K562 (cell line): ENCODE results near the gene DBI.

Experiments used
- HDAC2 ChIP-seq: fragments of 450-650 bp; IDR thresholded peaks from 2 replicates; pipeline ENCODE4 v1.6.1; 2016; ENCODE audit warnings: mild to moderate bottlenecking
- LARP7 ChIP-seq: fragments of 450-650 bp; IDR thresholded peaks from 2 replicates; pipeline ENCODE4 v1.6.1; 2016
- SRSF9 ChIP-seq: fragments of 200-400 bp; formaldehyde crosslinking; IDR thresholded peaks from 2 replicates; pipeline ENCODE4 v1.6.1; 2017; ENCODE audit warnings: low read depth, low read length, borderline replicate concordance
- TF ChIP-seq, protein P1 (sequence below), 2 experiments: fragments of 450-650 bp in 1 of 2; sonication (generic) in 1 of 2; formaldehyde crosslinking; conservative IDR thresholded peaks; 2 replicates each; pipeline versions ENCODE4 v1.4.0 to v1.8.1; 2020 to 2022; ENCODE audit warnings: mild to moderate bottlenecking in 1 of 2, missing genetic modification reagents in 1 of 2
- TF ChIP-seq, protein P2 (sequence below), 3 experiments: IDR thresholded peaks in 2 of 3; conservative IDR thresholded peaks in 1 of 3; 2 replicates each; pipeline ENCODE4 v1.5.1; 2011 to 2012; ENCODE audit warnings: low read length in 3 of 3, mild to moderate bottlenecking in 3 of 3, control low read depth in 2 of 3, improper control_type of control experiment in 1 of 3, inconsistent platforms in 1 of 3, low read depth in 1 of 3, mixed read lengths in 1 of 3, moderate library complexity in 1 of 3; ENCODE audit not compliant: insufficient read depth in 2 of 3
- TF ChIP-seq, protein P3 (sequence below): fragments of 450-650 bp; IDR thresholded peaks from 2 replicates; pipeline ENCODE4 v1.6.1; 2016
- TF ChIP-seq, protein P4 (sequence below), 2 experiments: fragments of 450-650 bp; formaldehyde crosslinking in 1 of 2; IDR thresholded peaks; 2 replicates each; pipeline versions ENCODE4 v1.4.0 to v1.6.1; 2014 to 2020; ENCODE audit warnings: mild to moderate bottlenecking in 2 of 2, borderline replicate concordance in 1 of 2, low read depth in 1 of 2

DNA sequence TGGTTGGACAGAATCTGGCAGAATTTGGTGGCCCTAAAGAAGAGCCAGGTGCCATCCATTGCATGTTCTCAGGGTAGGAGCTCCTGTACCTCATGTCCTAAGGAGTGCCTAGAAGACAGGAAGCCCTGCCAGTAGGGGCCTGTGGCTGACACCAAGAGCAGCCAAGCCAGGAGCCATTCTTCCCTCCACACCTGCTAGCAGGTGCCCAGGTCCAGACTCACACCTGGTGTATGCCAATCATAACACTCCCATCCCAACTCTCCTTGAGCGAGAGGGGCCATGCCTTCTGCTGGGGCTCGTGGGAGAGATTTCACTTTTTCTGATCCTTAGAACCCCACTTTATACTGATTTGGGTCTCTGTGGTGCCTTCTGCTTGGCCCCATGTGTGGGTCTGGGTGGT is 38.4 kb downstream of the DBI start:
- TF ChIP-seq, protein P1, sequence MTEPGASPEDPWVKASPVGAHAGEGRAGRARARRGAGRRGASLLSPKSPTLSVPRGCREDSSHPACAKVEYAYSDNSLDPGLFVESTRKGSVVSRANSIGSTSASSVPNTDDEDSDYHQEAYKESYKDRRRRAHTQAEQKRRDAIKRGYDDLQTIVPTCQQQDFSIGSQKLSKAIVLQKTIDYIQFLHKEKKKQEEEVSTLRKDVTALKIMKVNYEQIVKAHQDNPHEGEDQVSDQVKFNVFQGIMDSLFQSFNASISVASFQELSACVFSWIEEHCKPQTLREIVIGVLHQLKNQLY (CRISPR knock-in tag; conservative IDR thresholded peaks at IDR 0.05): no peak
- TF ChIP-seq, protein P2, sequence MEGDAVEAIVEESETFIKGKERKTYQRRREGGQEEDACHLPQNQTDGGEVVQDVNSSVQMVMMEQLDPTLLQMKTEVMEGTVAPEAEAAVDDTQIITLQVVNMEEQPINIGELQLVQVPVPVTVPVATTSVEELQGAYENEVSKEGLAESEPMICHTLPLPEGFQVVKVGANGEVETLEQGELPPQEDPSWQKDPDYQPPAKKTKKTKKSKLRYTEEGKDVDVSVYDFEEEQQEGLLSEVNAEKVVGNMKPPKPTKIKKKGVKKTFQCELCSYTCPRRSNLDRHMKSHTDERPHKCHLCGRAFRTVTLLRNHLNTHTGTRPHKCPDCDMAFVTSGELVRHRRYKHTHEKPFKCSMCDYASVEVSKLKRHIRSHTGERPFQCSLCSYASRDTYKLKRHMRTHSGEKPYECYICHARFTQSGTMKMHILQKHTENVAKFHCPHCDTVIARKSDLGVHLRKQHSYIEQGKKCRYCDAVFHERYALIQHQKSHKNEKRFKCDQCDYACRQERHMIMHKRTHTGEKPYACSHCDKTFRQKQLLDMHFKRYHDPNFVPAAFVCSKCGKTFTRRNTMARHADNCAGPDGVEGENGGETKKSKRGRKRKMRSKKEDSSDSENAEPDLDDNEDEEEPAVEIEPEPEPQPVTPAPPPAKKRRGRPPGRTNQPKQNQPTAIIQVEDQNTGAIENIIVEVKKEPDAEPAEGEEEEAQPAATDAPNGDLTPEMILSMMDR (IDR thresholded peaks at IDR 0.05 in 2 of 3, conservative IDR thresholded peaks at IDR 0.05 in 1 of 3; ENCODE audit: insufficient read depth in 2 of 3, low read depth in 1 of 3, low read length in 3 of 3): no peak
- TF ChIP-seq, protein P3, sequence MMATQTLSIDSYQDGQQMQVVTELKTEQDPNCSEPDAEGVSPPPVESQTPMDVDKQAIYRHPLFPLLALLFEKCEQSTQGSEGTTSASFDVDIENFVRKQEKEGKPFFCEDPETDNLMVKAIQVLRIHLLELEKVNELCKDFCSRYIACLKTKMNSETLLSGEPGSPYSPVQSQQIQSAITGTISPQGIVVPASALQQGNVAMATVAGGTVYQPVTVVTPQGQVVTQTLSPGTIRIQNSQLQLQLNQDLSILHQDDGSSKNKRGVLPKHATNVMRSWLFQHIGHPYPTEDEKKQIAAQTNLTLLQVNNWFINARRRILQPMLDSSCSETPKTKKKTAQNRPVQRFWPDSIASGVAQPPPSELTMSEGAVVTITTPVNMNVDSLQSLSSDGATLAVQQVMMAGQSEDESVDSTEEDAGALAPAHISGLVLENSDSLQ: no peak
- no peak for TF ChIP-seq HDAC2
- TF ChIP-seq, protein P4, sequence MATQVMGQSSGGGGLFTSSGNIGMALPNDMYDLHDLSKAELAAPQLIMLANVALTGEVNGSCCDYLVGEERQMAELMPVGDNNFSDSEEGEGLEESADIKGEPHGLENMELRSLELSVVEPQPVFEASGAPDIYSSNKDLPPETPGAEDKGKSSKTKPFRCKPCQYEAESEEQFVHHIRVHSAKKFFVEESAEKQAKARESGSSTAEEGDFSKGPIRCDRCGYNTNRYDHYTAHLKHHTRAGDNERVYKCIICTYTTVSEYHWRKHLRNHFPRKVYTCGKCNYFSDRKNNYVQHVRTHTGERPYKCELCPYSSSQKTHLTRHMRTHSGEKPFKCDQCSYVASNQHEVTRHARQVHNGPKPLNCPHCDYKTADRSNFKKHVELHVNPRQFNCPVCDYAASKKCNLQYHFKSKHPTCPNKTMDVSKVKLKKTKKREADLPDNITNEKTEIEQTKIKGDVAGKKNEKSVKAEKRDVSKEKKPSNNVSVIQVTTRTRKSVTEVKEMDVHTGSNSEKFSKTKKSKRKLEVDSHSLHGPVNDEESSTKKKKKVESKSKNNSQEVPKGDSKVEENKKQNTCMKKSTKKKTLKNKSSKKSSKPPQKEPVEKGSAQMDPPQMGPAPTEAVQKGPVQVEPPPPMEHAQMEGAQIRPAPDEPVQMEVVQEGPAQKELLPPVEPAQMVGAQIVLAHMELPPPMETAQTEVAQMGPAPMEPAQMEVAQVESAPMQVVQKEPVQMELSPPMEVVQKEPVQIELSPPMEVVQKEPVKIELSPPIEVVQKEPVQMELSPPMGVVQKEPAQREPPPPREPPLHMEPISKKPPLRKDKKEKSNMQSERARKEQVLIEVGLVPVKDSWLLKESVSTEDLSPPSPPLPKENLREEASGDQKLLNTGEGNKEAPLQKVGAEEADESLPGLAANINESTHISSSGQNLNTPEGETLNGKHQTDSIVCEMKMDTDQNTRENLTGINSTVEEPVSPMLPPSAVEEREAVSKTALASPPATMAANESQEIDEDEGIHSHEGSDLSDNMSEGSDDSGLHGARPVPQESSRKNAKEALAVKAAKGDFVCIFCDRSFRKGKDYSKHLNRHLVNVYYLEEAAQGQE (IDR thresholded peaks at IDR 0.05; ENCODE audit: borderline replicate concordance): no peak
- TF ChIP-seq, protein P4 (CRISPR knock-in tag; IDR thresholded peaks at IDR 0.05; ENCODE audit: low read depth): no peak
- no peak for TF ChIP-seq SRSF9
- TF ChIP-seq LARP7: no peak
